ENCODE results near the gene JAK3. TPM values are rescaled to one million over a fixed set of nuclear protein-coding genes. Genes with fewer than 3 reads are reported as not detected.

JAK3 gene
- polyA plus RNA-seq, 4 donors: 0.67 to 6.8 (median 2.5) TPM

GRCh38 chr19:17846146-17846545, 1.6 kb downstream of the JAK3 start:
- H3K36me3 ChIP-seq (ENCODE audit: control insufficient read depth in 3 of 3, insufficient read depth in 2 of 3, low read depth in 1 of 3, low read length in 3 of 3): peaks cover 0 to 8% (median 0%) of the 10 kb centered on the region in 3 donors
- no peak for DNase-seq

GRCh38 chr19:17843908-17844490, 3.8 kb downstream of the JAK3 start:
- no peak overlapping the region for H3K4me3 ChIP-seq (ENCODE audit: low read depth in 1 of 3, low read length in 3 of 3)
- H3K36me3 ChIP-seq (ENCODE audit: control insufficient read depth in 3 of 3, insufficient read depth in 2 of 3, low read depth in 1 of 3, low read length in 3 of 3): peaks cover 0 to 23% (median 0%) of the 10 kb centered on the region in 3 donors
- DNase-seq (no peak), FAIRE-seq (no peak)
- H3K27me3 ChIP-seq (ENCODE audit: control insufficient read depth in 3 of 3, insufficient read depth in 3 of 3, low read length in 3 of 3): peaks cover 0 to 23% (median 0%) of the 10 kb centered on the region in 3 donors
- 82 to 84% (median 83%) methylated on average over 14 of the region's 14 CpGs for WGBS, 3 donors
- peaks cover 0 to 13% (median 0%) of the 10 kb centered on the region in 3 donors for H3K4me1 ChIP-seq (ENCODE audit: control insufficient read depth in 3 of 3, insufficient read depth in 2 of 3, low read depth in 1 of 3, low read length in 2 of 3)
- no peaks in the 10 kb centered on the region for H3K9me3 ChIP-seq (ENCODE audit: control insufficient read depth in 2 of 2, insufficient read depth in 1 of 2, low read depth in 1 of 2, low read length in 1 of 2)
- no peak overlapping the region for H3K27ac ChIP-seq (ENCODE audit: low read depth in 1 of 3, low read length in 2 of 3)

More at GRCh38 chr19:17846146-17846545, 1.6 kb downstream of the JAK3 start:
- peaks cover 0 to 13% (median 3%) of the 10 kb centered on the region in 3 donors for H3K4me1 ChIP-seq (ENCODE audit: control insufficient read depth in 3 of 3, insufficient read depth in 2 of 3, low read depth in 1 of 3, low read length in 2 of 3)
- H3K9me3 ChIP-seq (ENCODE audit: control insufficient read depth in 2 of 2, insufficient read depth in 1 of 2, low read depth in 1 of 2, low read length in 1 of 2): no peaks in the 10 kb centered on the region
- no peak overlapping the region for H3K4me3 ChIP-seq (ENCODE audit: low read depth in 1 of 3, low read length in 3 of 3)
- H3K27ac ChIP-seq (ENCODE audit: low read depth in 1 of 3, low read length in 2 of 3): no peak overlapping the region
- 67 to 78% (median 69%) methylated on average over 8 of the region's 8 CpGs for WGBS, 3 donors
- peaks cover 0 to 16% (median 0%) of the 10 kb centered on the region in 3 donors for H3K27me3 ChIP-seq (ENCODE audit: control insufficient read depth in 3 of 3, insufficient read depth in 3 of 3, low read length in 3 of 3)
- no peak for FAIRE-seq

GRCh38 chr19:17843292-17843827, 4.4 kb downstream of the JAK3 start:
- FAIRE-seq (no peak), DNase-seq (no peak)
- Histone ChIP-seq H3K27me3 (ENCODE audit: control insufficient read depth in 3 of 3, insufficient read depth in 3 of 3, low read length in 3 of 3) (peaks cover 0 to 23% (median 0%) of the 10 kb centered on the region in 3 donors), H3K9me3 (ENCODE audit: control insufficient read depth in 2 of 2, insufficient read depth in 1 of 2, low read depth in 1 of 2, low read length in 1 of 2) (no peaks in the 10 kb centered on the region), H3K27ac (ENCODE audit: low read depth in 1 of 3, low read length in 2 of 3) (no peak overlapping the region), H3K4me3 (ENCODE audit: low read depth in 1 of 3, low read length in 3 of 3) (no peak overlapping the region), H3K36me3 (ENCODE audit: control insufficient read depth in 3 of 3, insufficient read depth in 2 of 3, low read depth in 1 of 3, low read length in 3 of 3) (peaks cover 0 to 25% (median 0%) of the 10 kb centered on the region in 3 donors), H3K4me1 (ENCODE audit: control insufficient read depth in 3 of 3, insufficient read depth in 2 of 3, low read depth in 1 of 3, low read length in 2 of 3) (peaks cover 0 to 13% (median 0%) of the 10 kb centered on the region in 3 donors)
- 77 to 91% (median 78%) methylated on average over 8 to 9 of the region's 9 CpGs for WGBS, 3 donors

GRCh38 chr19:17842663-17843291, 5.0 kb downstream of the JAK3 start:
- DNase-seq (no peak), FAIRE-seq (no peak)
- Histone ChIP-seq H3K27me3 (ENCODE audit: control insufficient read depth in 3 of 3, insufficient read depth in 3 of 3, low read length in 3 of 3) (peaks cover 0 to 23% (median 0%) of the 10 kb centered on the region in 3 donors), H3K4me1 (ENCODE audit: control insufficient read depth in 3 of 3, insufficient read depth in 2 of 3, low read depth in 1 of 3, low read length in 2 of 3) (peaks cover 0 to 9% (median 0%) of the 10 kb centered on the region in 3 donors), H3K36me3 (ENCODE audit: control insufficient read depth in 3 of 3, insufficient read depth in 2 of 3, low read depth in 1 of 3, low read length in 3 of 3) (peaks cover 0 to 29% (median 2%) of the 10 kb centered on the region in 3 donors), H3K27ac (ENCODE audit: low read depth in 1 of 3, low read length in 2 of 3) (no peak overlapping the region), H3K9me3 (ENCODE audit: control insufficient read depth in 2 of 2, insufficient read depth in 1 of 2, low read depth in 1 of 2, low read length in 1 of 2) (no peaks in the 10 kb centered on the region), H3K4me3 (ENCODE audit: low read depth in 1 of 3, low read length in 3 of 3) (peak overlapping the region in 1 of 3 donors; percentile 25)
- 61 to 75% (median 66%) methylated on average over 18 to 20 of the region's 20 CpGs for WGBS, 3 donors

- Histone ChIP-seq H3K27me3 (ENCODE audit: control insufficient read depth in 3 of 3, insufficient read depth in 3 of 3, low read length in 3 of 3) (peaks cover 0 to 23% (median 0%) of the 10 kb centered on the region in 3 donors), H3K9me3 (ENCODE audit: control insufficient read depth in 2 of 2, insufficient read depth in 1 of 2, low read depth in 1 of 2, low read length in 1 of 2) (no peaks in the 10 kb centered on the region), H3K4me3 (ENCODE audit: low read depth in 1 of 3, low read length in 3 of 3) (peak overlapping the region in 1 of 3 donors; percentile 25), H3K27ac (ENCODE audit: low read depth in 1 of 3, low read length in 2 of 3) (no peak overlapping the region), H3K4me1 (ENCODE audit: control insufficient read depth in 3 of 3, insufficient read depth in 2 of 3, low read depth in 1 of 3, low read length in 2 of 3) (peaks cover 0 to 9% (median 0%) of the 10 kb centered on the region in 3 donors), H3K36me3 (ENCODE audit: control insufficient read depth in 3 of 3, insufficient read depth in 2 of 3, low read depth in 1 of 3, low read length in 3 of 3) (peaks cover 0 to 31% (median 3%) of the 10 kb centered on the region in 3 donors)
- WGBS, 3 donors: 19 to 38% (median 34%) methylated on average over 51 to 56 of the region's 56 CpGs
- FAIRE-seq: no peak
- DNase-seq: peak; percentile 57 to 83
Observed at GRCh38 chr19:17841810-17842662, 5.7 kb downstream of the JAK3 start.

GRCh38 chr19:17841371-17841809, 6.4 kb downstream of the JAK3 start:
- peaks cover 0 to 9% (median 0%) of the 10 kb centered on the region in 3 donors for H3K4me1 ChIP-seq (ENCODE audit: control insufficient read depth in 3 of 3, insufficient read depth in 2 of 3, low read depth in 1 of 3, low read length in 2 of 3)
- H3K27me3 ChIP-seq (ENCODE audit: control insufficient read depth in 3 of 3, insufficient read depth in 3 of 3, low read length in 3 of 3): peaks cover 0 to 23% (median 0%) of the 10 kb centered on the region in 3 donors
- 30 to 43% (median 37%) methylated on average over 28 to 30 of the region's 30 CpGs for WGBS, 3 donors
- peak overlapping the region in 1 of 3 donors; percentile 3 for H3K4me3 ChIP-seq (ENCODE audit: low read depth in 1 of 3, low read length in 3 of 3)
- no peak overlapping the region for H3K27ac ChIP-seq (ENCODE audit: low read depth in 1 of 3, low read length in 2 of 3)
- DNase-seq (no peak), FAIRE-seq (no peak)
- no peaks in the 10 kb centered on the region for H3K9me3 ChIP-seq (ENCODE audit: control insufficient read depth in 2 of 2, insufficient read depth in 1 of 2, low read depth in 1 of 2, low read length in 1 of 2)
- peaks cover 0 to 35% (median 3%) of the 10 kb centered on the region in 3 donors for H3K36me3 ChIP-seq (ENCODE audit: control insufficient read depth in 3 of 3, insufficient read depth in 2 of 3, low read depth in 1 of 3, low read length in 3 of 3)

- Histone ChIP-seq H3K9me3 (ENCODE audit: control insufficient read depth in 2 of 2, insufficient read depth in 1 of 2, low read depth in 1 of 2, low read length in 1 of 2) (no peaks in the 10 kb centered on the region), H3K36me3 (ENCODE audit: control insufficient read depth in 3 of 3, insufficient read depth in 2 of 3, low read depth in 1 of 3, low read length in 3 of 3) (peaks cover 0 to 42% (median 3%) of the 10 kb centered on the region in 3 donors)
- no peak for FAIRE-seq
Observed at GRCh38 chr19:17840019-17840418, 7.8 kb downstream of the JAK3 start.

GRCh38 chr19:17837972-17838371, 9.8 kb downstream of the JAK3 start:
- FAIRE-seq: no peak

More at GRCh38 chr19:17840019-17840418, 7.8 kb downstream of the JAK3 start:
- Histone ChIP-seq H3K4me1 (ENCODE audit: control insufficient read depth in 3 of 3, insufficient read depth in 2 of 3, low read depth in 1 of 3, low read length in 2 of 3) (peaks cover 0 to 9% (median 0%) of the 10 kb centered on the region in 3 donors), H3K27ac (ENCODE audit: low read depth in 1 of 3, low read length in 2 of 3) (no peak overlapping the region), H3K4me3 (ENCODE audit: low read depth in 1 of 3, low read length in 3 of 3) (no peak overlapping the region), H3K27me3 (ENCODE audit: control insufficient read depth in 3 of 3, insufficient read depth in 3 of 3, low read length in 3 of 3) (peaks cover 0 to 23% (median 0%) of the 10 kb centered on the region in 3 donors)
- WGBS, 3 donors: 59 to 84% (median 64%) methylated on average over 6 of the region's 6 CpGs
- DNase-seq: no peak

More at GRCh38 chr19:17837972-17838371, 9.8 kb downstream of the JAK3 start:
- no peak for DNase-seq
- Histone ChIP-seq H3K27me3 (ENCODE audit: control insufficient read depth in 3 of 3, insufficient read depth in 3 of 3, low read length in 3 of 3) (peaks cover 0 to 23% (median 0%) of the 10 kb centered on the region in 3 donors), H3K9me3 (ENCODE audit: control insufficient read depth in 2 of 2, insufficient read depth in 1 of 2, low read depth in 1 of 2, low read length in 1 of 2) (no peaks in the 10 kb centered on the region), H3K36me3 (ENCODE audit: control insufficient read depth in 3 of 3, insufficient read depth in 2 of 3, low read depth in 1 of 3, low read length in 3 of 3) (peaks cover 0 to 42% (median 3%) of the 10 kb centered on the region in 3 donors), H3K27ac (ENCODE audit: low read depth in 1 of 3, low read length in 2 of 3) (no peak overlapping the region), H3K4me3 (ENCODE audit: low read depth in 1 of 3, low read length in 3 of 3) (no peak overlapping the region), H3K4me1 (ENCODE audit: control insufficient read depth in 3 of 3, insufficient read depth in 2 of 3, low read depth in 1 of 3, low read length in 2 of 3) (peaks cover 0 to 9% (median 0%) of the 10 kb centered on the region in 3 donors)
- WGBS, 3 donors: 89 to 96% (median 91%) methylated on average over 7 of the region's 7 CpGs

All from small intestine (tissue), 7 donors.